GM21367 (cell line): ENCODE data around the gene HDAC9.

Experiments used
- ATAC-seq: cut with Tn5 transposase; IDR thresholded peaks from one replicate; pipeline ENCODE4 v1.9.1; 2021; ENCODE audit not compliant: unreplicated experiment

The HDAC9 gene

GRCh38 chr7:18873734-18874336 is 378.3 kb downstream of the HDAC9 start:
- no peak for ATAC-seq

GRCh38 chr7:18874880-18875279 is 379.3 kb downstream of the HDAC9 start:
- no peak for ATAC-seq

- ATAC-seq, result no peak
Measured at GRCh38 chr7:18877874-18878273, 382.3 kb downstream of the HDAC9 start.

- no peak for ATAC-seq
Measured at GRCh38 chr7:18886832-18887231, 391.3 kb downstream of the HDAC9 start.

- ATAC-seq, result no peak
Measured at GRCh38 chr7:18889436-18889835, 393.9 kb downstream of the HDAC9 start.

- ATAC-seq, result no peak
Measured at GRCh38 chr7:18890134-18890533, 394.6 kb downstream of the HDAC9 start.

- ATAC-seq, result no peak
Measured at GRCh38 chr7:18890885-18891621, 395.5 kb downstream of the HDAC9 start.

- no peak for ATAC-seq
Measured at GRCh38 chr7:18893156-18893555, 397.6 kb downstream of the HDAC9 start.

- no peak for ATAC-seq
Measured at GRCh38 chr7:18894155-18894554, 398.6 kb downstream of the HDAC9 start.

- no peak for ATAC-seq
Measured at GRCh38 chr7:18895456-18895855, 399.9 kb downstream of the HDAC9 start.

GRCh38 chr7:18896343-18896975 is 400.9 kb downstream of the HDAC9 start:
- no peak for ATAC-seq

- ATAC-seq, result no peak
Measured at GRCh38 chr7:18900236-18900635, 404.7 kb downstream of the HDAC9 start.

- ATAC-seq, result no peak
Measured at GRCh38 chr7:18900803-18901202, 405.3 kb downstream of the HDAC9 start.

GRCh38 chr7:18901351-18901750 is 405.8 kb downstream of the HDAC9 start:
- ATAC-seq, result no peak

GRCh38 chr7:18901982-18902421 is 406.5 kb downstream of the HDAC9 start:
- ATAC-seq, result no peak

- ATAC-seq, result no peak
Measured at GRCh38 chr7:18902892-18903291, 407.3 kb downstream of the HDAC9 start.

GRCh38 chr7:18903695-18904094 is 408.1 kb downstream of the HDAC9 start:
- ATAC-seq, result no peak

- ATAC-seq, result no peak
Measured at GRCh38 chr7:18905316-18905943, 409.9 kb downstream of the HDAC9 start.

- ATAC-seq, result no peak
Measured at GRCh38 chr7:18906901-18907300, 411.4 kb downstream of the HDAC9 start.

GRCh38 chr7:18913106-18913505 is 417.6 kb downstream of the HDAC9 start:
- ATAC-seq, result no peak

GRCh38 chr7:18916826-18917225 is 421.3 kb downstream of the HDAC9 start:
- ATAC-seq, result no peak

GRCh38 chr7:18927134-18927533 is 431.6 kb downstream of the HDAC9 start:
- no peak for ATAC-seq
